NB4 (cell line): ENCODE results near the gene TMEM126A.
"Not testable (repeated sequence)": the region's sequence is repeated elsewhere in the genome, so short reads cannot be mapped to it uniquely, and the experiment has no call there.

Source experiments
- CTCF ChIP-seq: IDR thresholded peaks from one replicate; pipeline ENCODE4 v1.5.1; 2012; ENCODE audit warnings: low read depth, low read length
- TF ChIP-seq, protein P1 (sequence below): IDR thresholded peaks from 2 replicates; pipeline ENCODE4 v1.6.1; 2011; ENCODE audit warnings: low read depth, low read length

- not testable (repeated sequence) for TF ChIP-seq CTCF
- TF ChIP-seq, protein P1, sequence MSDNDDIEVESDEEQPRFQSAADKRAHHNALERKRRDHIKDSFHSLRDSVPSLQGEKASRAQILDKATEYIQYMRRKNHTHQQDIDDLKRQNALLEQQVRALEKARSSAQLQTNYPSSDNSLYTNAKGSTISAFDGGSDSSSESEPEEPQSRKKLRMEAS: not testable (repeated sequence)
These were observed 6.6 kb downstream of the TMEM126A start for GRCh38 chr11:85654343-85654742.
